GF-D8 (cell line): ENCODE results near the gene ARRB2.
"Not testable (repeated sequence)": the region's sequence is repeated elsewhere in the genome, so short reads cannot be mapped to it uniquely, and the experiment has no call there.

Source experiments
- DNase-seq: peaks from one replicate; lab custom pipeline; 2025; lab: John Stamatoyannopoulos, UW

The ARRB2 gene

GRCh38 chr17:4709794-4710692 is at the start of gene ARRB2:
ARRB2 (plus strand) TSS chr17:4710632; CDS start chr17:4710722, 90 bp downstream.
- DNase-seq: peak; percentile 75

- DNase-seq: no peak
Measured at GRCh38 chr17:4663711-4664110, 46.7 kb upstream of the ARRB2 start.

GRCh38 chr17:4664230-4664629 is 46.2 kb upstream of the ARRB2 start:
- no peak for DNase-seq

- DNase-seq: no peak
Measured at GRCh38 chr17:4665027-4665426, 45.4 kb upstream of the ARRB2 start.

GRCh38 chr17:4666296-4666695 is 44.1 kb upstream of the ARRB2 start:
- DNase-seq: no peak

- no peak for DNase-seq
Measured at GRCh38 chr17:4667166-4667565, 43.3 kb upstream of the ARRB2 start.

- DNase-seq: no peak
Measured at GRCh38 chr17:4672055-4672630, 38.3 kb upstream of the ARRB2 start.

- DNase-seq: no peak
Measured at GRCh38 chr17:4672751-4673150, 37.7 kb upstream of the ARRB2 start.

- DNase-seq: no peak
Measured at GRCh38 chr17:4673169-4673568, 37.3 kb upstream of the ARRB2 start.

- DNase-seq: no peak
Measured at GRCh38 chr17:4673986-4674684, 36.3 kb upstream of the ARRB2 start.

- DNase-seq: no peak
Measured at GRCh38 chr17:4674685-4674998, 35.8 kb upstream of the ARRB2 start.

GRCh38 chr17:4675791-4676190 is 34.6 kb upstream of the ARRB2 start:
- DNase-seq: no peak

GRCh38 chr17:4676791-4677190 is 33.6 kb upstream of the ARRB2 start:
- no peak for DNase-seq

GRCh38 chr17:4678448-4679026 is 31.9 kb upstream of the ARRB2 start:
- DNase-seq: peak; percentile 7

- DNase-seq: no peak
Measured at GRCh38 chr17:4679658-4680057, 30.8 kb upstream of the ARRB2 start.

- DNase-seq: not testable (repeated sequence)
Measured at GRCh38 chr17:4683739-4684138, 26.7 kb upstream of the ARRB2 start.

- not testable (repeated sequence) for DNase-seq
Measured at GRCh38 chr17:4689872-4690271, 20.6 kb upstream of the ARRB2 start.

- DNase-seq: no peak
Measured at GRCh38 chr17:4690745-4691144, 19.7 kb upstream of the ARRB2 start.

- no peak for DNase-seq
Measured at GRCh38 chr17:4691686-4692085, 18.7 kb upstream of the ARRB2 start.

GRCh38 chr17:4693416-4693815 is 17.0 kb upstream of the ARRB2 start:
- no peak for DNase-seq

GRCh38 chr17:4696437-4696805 is 14.0 kb upstream of the ARRB2 start:
- peak; percentile 5 for DNase-seq

GRCh38 chr17:4699401-4700056 is 10.9 kb upstream of the ARRB2 start:
- DNase-seq: not testable (repeated sequence)
